Right lobe of liver (tissue), 4 donors: ENCODE results near the gene TBX4.

Experiments
- CTCF ChIP-seq, 4 donors: fragments of 200-600 bp in 3 of 4; fragments of 450-650 bp in 1 of 4; IDR thresholded peaks; one replicate each; pipeline versions ENCODE4 v1.5.1 to v1.8.0; 2016 to 2022; ENCODE audit warnings: antibody characterized with exemption in 4 of 4, mild to moderate bottlenecking in 2 of 4
- POLR2A ChIP-seq: fragments of 450-650 bp; IDR thresholded peaks from one replicate; pipeline ENCODE4 v1.6.1; 2017; ENCODE audit warnings: antibody characterized with exemption, mild to moderate bottlenecking
- donor health status: DM: no; HTN: no; CAD: no.
- donor health status: DM: no; HTN: no; CAD: no.
- donor health status: DM: no; HTN: yes; CAD: no.

DNA sequence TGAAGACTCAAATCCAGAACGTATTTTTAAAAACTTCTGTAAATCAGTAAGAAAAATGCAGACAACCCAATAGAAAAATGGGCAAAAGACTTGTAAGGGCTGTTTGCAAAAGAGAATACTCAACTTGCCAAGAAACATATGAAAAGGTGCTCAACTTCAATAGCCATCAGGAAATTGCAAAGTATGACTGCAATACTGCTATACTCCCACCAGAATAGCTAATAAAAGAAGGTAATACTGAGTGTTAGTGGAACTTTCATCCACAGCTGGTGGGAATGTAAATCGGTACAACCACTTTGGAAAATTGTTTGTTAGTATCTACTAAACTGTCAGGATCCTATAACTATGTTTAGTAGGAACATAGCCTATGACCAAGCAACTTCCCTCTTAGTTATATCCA lies 48.1 kb downstream of the TBX4 start:
- TF ChIP-seq CTCF (IDR thresholded peaks at IDR 0.05): no peak
- TF ChIP-seq POLR2A: no peak
